Central memory CD8-positive, alpha-beta T cell (primary cell): Measurements from ENCODE around the gene CER1.

Source experiments
- ATAC-seq: fragments of 150-1000 bp; cut with Tn5 transposase; replicated peaks from 2 replicates; pipeline ENCODE4 v1.10.0; 2022; ENCODE audit warnings: mild to moderate bottlenecking, moderate FRiP score, moderate number of reproducible peaks; ENCODE audit not compliant: poor library complexity, severe bottlenecking; ENCODE audit errors: extremely low read depth
- DNase-seq, 2 donors: peaks; one replicate each; pipeline ENCODE4 v3.0.0; 2021; ENCODE audit warnings: low spot score in 2 of 2
- H3K27ac Mint-ChIP-seq: one replicate; pipeline ENCODE4 v1.8.0; 2022; ENCODE audit warnings: low read depth, mild to moderate bottlenecking, moderate library complexity, mixed read lengths
- H3K27me3 Mint-ChIP-seq: one replicate; pipeline ENCODE4 v1.8.0; 2022; ENCODE audit warnings: mixed read lengths
- H3K36me3 Mint-ChIP-seq: one replicate; pipeline ENCODE4 v1.8.0; 2022; ENCODE audit warnings: mild to moderate bottlenecking, moderate library complexity, mixed read lengths; ENCODE audit not compliant: insufficient read depth
- H3K4me1 Mint-ChIP-seq: one replicate; pipeline ENCODE4 v1.8.0; 2022; ENCODE audit warnings: mixed read lengths
- H3K4me3 Mint-ChIP-seq: one replicate; pipeline ENCODE4 v1.8.0; 2022; ENCODE audit warnings: mild to moderate bottlenecking, moderate library complexity, mixed read lengths
- H3K9me3 Mint-ChIP-seq: one replicate; pipeline ENCODE4 v1.8.0; 2022; ENCODE audit warnings: mixed read lengths

CER1 gene

DNA sequence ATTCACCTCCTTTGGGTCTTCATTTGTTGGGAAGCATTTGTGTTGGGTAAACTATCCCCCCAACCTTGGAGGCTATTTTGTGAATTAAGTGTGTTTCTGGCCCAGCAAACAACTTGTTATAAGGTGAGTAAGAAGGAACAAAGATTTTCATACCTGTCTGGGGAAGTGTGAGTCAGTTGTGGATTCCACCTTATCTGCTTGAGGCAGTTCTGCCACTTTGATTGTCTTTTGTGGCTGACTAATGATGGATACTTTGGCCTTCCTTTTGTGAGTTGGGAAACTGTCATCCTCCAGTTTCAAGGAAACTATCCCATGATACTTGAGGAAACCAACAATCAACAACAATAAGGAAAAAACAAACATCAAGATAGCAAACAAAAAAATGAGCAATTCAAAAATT lies 24.6 kb upstream of the CER1 start:
- DNase-seq (no peak), ATAC-seq (no peak)
- Mint-ChIP-seq H3K27me3 (peaks cover 52% of the 10 kb centered on the region), H3K4me1 (no peaks in the 10 kb centered on the region), H3K27ac (no peak overlapping the region), H3K9me3 (peaks cover 6% of the 10 kb centered on the region), H3K36me3 (no peaks in the 10 kb centered on the region), H3K4me3 (no peak overlapping the region)

DNA sequence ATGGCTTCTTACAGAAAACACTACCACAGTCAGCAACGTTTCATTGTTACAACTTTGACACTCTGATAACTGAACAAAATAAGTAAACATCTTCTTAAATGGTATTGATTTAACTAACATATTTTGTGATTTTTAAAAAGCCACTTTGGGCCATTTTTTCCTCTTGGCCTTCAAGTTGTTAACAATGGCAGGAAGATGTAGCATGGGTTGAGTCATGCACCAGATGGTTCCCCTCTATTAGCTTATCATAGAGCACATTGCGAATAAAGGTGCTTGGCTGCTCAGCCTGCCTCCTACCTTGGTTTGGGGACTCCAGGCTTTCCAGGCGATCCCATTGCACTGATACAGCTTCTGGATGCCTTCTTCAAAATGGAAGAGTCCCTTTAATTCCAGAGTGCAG lies 24.1 kb upstream of the CER1 start:
- H3K27ac Mint-ChIP-seq: no peak overlapping the region
- H3K4me3 Mint-ChIP-seq: no peak overlapping the region
- ATAC-seq (no peak), DNase-seq (no peak)
- no peaks in the 10 kb centered on the region for H3K4me1 Mint-ChIP-seq
- peaks cover 6% of the 10 kb centered on the region for H3K9me3 Mint-ChIP-seq
- no peaks in the 10 kb centered on the region for H3K36me3 Mint-ChIP-seq
- H3K27me3 Mint-ChIP-seq: peaks cover 52% of the 10 kb centered on the region

DNA sequence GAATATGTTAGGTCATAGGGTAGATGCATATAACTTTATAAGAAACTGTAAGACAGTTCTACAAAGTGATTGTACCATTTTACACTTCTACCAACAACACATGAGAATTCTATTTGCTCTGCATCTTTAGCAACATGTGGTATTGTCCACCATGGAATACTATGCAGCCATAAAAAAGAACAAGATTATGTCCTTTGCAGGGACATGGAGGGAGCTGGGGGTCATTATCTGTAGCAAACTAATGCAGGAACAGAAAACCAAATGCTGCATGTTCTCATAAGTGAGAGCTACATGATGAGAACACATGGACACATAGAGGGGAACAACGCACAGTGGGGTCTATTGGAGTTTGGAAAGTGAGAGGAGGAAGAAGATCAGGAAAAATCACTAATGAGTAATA lies 22.2 kb upstream of the CER1 start:
- Mint-ChIP-seq H3K27ac (no peak overlapping the region), H3K27me3 (peaks cover 45% of the 10 kb centered on the region), H3K4me3 (no peak overlapping the region), H3K36me3 (no peaks in the 10 kb centered on the region), H3K4me1 (no peaks in the 10 kb centered on the region), H3K9me3 (peaks cover 6% of the 10 kb centered on the region)
- DNase-seq: no peak
- no peak for ATAC-seq

DNA sequence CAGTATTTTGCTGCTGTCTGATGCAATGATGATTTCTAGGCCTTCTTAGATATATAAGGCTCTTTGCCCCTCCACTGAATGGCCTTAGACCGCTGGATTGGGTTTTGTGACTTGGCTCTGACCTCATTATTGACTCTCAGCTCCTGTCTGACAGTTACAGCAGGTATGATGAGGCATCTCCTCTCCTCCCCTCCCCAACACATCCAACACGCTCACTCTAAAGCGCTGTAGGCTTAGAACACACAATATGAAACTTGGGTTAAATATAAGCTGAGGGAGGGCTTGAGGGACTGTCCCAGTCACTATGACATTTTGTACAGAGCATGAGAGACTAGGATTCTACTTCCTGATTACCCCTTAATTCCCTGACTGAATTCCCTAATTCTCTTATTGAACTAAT lies 18.8 kb upstream of the CER1 start:
- no peak for DNase-seq
- H3K9me3 Mint-ChIP-seq: peaks cover 6% of the 10 kb centered on the region
- H3K36me3 Mint-ChIP-seq: no peaks in the 10 kb centered on the region
- no peak overlapping the region for H3K4me3 Mint-ChIP-seq
- no peaks in the 10 kb centered on the region for H3K4me1 Mint-ChIP-seq
- H3K27ac Mint-ChIP-seq: no peak overlapping the region
- H3K27me3 Mint-ChIP-seq: peaks cover 42% of the 10 kb centered on the region
- ATAC-seq: no peak

DNA sequence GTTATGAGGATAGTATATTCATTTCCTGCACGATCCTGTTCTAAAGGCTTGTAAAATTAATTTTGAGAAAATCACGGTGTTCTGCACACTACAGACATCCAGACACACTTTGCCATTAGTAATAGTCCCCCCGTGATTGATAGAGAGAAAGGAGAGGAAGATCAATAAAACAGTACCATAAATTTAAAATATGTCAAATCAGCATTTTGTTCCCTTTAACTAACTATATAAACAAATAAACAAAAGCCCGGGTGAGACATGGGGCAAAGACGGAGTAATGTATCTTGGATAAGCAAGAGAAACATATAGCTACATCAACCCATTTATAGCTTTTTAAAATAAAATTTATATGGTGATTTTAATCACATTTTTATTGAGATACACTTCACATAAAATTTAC lies 10.6 kb upstream of the CER1 start:
- H3K27me3 Mint-ChIP-seq: peaks cover 40% of the 10 kb centered on the region
- no peak for DNase-seq
- no peaks in the 10 kb centered on the region for H3K9me3 Mint-ChIP-seq
- H3K4me3 Mint-ChIP-seq: no peak overlapping the region
- H3K36me3 Mint-ChIP-seq: no peaks in the 10 kb centered on the region
- H3K27ac Mint-ChIP-seq: no peak overlapping the region
- ATAC-seq: no peak
- no peaks in the 10 kb centered on the region for H3K4me1 Mint-ChIP-seq

DNA sequence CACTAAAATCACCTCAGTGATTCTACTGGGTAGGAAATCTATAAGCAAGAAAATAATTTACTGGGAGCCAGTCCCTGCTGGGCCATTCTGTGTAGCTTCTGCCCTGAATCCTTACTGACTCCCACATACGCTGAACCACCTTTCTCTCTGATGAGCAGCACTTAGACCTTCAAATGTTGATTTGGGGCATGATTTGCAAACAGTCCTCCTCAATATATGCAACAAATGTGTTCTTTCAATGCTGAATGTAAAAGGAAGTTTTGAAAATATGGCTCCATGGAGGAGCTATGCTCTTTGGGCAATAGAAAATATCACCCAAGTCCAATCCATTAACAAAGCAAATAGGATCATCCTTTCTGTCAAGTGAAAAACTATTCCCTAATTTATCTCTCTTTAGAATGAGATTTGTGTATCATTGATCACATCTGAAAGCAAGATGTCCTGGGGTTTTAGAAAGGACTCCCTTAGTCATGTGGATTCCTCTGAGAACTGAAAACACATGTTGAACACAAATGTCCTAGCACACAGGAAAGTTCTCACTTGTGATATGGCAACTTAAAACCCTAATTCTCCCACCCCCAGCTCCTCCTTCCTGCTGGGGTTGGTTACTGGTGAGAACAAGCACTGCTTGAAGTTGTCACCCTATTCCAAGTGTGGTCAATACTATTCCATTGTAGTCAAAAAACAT lies 8.9 kb upstream of the CER1 start:
- no peak for DNase-seq
- Mint-ChIP-seq H3K9me3 (no peaks in the 10 kb centered on the region), H3K36me3 (no peaks in the 10 kb centered on the region), H3K4me3 (no peak overlapping the region), H3K27me3 (peaks cover 28% of the 10 kb centered on the region), H3K27ac (no peak overlapping the region), H3K4me1 (no peaks in the 10 kb centered on the region)
- ATAC-seq: no peak

DNA sequence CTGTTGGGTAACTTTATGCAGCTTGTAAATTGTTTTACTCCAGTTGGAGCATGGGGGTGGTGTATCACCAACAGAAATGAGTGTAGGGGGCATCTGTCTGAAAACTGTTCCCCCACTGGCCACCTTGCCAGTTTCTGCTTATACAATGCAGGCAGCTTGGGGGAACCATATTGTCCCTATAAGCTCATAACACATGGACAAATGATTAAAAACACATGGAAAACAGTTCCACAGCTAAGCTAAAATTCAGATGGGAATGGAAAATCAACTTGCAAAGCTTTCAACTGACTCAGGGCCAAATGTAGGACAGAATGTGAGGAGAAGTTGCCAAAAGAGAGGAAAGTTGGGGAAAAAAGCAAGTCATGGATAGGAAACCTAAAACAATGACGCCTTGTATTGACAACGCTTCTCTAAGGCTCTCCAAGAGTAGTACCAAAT lies 7.9 kb upstream of the CER1 start:
- no peak for DNase-seq
- Mint-ChIP-seq H3K4me3 (no peak overlapping the region), H3K9me3 (no peaks in the 10 kb centered on the region), H3K27me3 (peaks cover 23% of the 10 kb centered on the region), H3K27ac (no peak overlapping the region), H3K36me3 (no peaks in the 10 kb centered on the region), H3K4me1 (no peaks in the 10 kb centered on the region)
- no peak for ATAC-seq

DNA sequence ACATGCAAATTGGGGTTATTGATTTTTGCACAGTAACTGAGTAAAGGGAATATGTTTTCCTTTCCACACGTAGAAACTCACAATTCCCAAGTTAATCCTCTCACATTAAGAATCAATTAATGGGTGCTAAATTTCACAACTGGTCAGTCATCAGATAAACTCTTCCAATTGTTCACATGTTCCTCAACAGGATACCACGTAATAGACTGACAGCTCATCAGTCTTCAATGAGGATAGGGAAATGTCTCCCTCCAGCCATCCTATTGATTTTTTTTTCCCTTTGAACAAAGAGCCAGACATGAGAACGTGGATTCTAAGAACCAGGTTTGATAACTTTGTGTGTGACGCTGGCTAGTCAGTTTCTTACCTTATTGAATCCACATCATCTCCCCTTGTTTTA lies 768 bp upstream of the CER1 start:
- H3K27me3 Mint-ChIP-seq: peaks cover 40% of the 10 kb centered on the region
- H3K27ac Mint-ChIP-seq: no peak overlapping the region
- H3K4me1 Mint-ChIP-seq: no peaks in the 10 kb centered on the region
- ATAC-seq (no peak), DNase-seq (no peak)
- H3K36me3 Mint-ChIP-seq: no peaks in the 10 kb centered on the region
- no peaks in the 10 kb centered on the region for H3K9me3 Mint-ChIP-seq
- no peak overlapping the region for H3K4me3 Mint-ChIP-seq

DNA sequence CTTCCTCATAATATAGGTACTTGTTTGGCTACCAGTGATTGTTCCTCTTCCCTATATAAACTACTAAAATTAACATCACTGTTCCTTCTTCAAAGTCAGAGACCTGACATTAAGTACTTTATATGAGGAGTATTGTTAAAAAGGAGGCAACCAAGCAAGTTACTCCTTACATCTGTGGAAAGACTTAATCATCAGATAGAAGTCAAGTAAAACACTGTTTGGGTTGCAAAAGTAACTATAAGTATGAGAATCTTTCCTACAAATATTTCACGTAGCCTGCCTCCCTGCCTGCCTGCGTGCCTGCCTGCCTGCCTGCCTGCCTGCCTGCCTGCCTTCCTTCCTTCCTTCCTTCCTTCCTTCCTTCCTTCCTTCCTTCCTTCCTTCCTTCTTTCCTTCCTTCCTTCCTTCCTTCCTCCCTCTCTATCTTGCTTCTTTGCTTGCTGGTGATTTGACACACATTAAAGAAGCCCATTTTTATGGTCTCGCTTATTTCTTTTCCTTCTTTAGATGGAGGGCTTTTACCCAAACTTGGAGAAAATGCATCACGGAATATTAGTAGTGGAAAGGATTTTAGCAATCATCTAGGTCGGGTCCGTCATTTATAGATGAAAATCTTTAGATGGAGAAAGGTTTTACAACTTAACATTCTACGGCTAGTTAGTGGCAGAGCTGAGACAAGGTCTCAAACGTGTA lies 3.2 kb downstream of the CER1 start:
- Mint-ChIP-seq H3K9me3 (no peaks in the 10 kb centered on the region), H3K4me3 (no peak overlapping the region), H3K27ac (no peak overlapping the region), H3K4me1 (no peaks in the 10 kb centered on the region), H3K27me3 (peaks cover 47% of the 10 kb centered on the region), H3K36me3 (no peaks in the 10 kb centered on the region)
- ATAC-seq (no peak), DNase-seq (no peak)

DNA sequence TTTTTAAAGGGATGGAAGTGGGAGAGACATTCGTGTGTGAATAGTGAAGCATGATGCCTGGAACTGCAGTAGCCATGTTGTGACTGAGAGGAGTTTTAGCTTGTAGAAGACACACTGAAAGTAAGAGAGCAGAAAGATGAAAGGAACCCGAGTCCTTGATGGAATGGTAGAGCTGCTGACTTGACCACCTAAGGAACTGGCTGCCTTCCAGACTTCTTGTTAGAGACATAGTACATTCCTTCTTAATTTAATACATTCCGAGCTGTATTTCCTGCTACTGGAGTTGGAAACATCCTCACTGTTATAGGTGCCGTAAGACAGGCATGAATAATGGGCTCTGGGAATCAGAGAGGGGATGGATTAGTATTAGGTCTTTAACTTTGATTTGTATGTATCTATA lies 7.4 kb downstream of the CER1 start:
- Mint-ChIP-seq H3K9me3 (no peaks in the 10 kb centered on the region), H3K27ac (no peak overlapping the region), H3K4me3 (no peak overlapping the region), H3K27me3 (peaks cover 64% of the 10 kb centered on the region), H3K4me1 (no peaks in the 10 kb centered on the region), H3K36me3 (peaks cover 3% of the 10 kb centered on the region)
- DNase-seq: no peak
- ATAC-seq: no peak

DNA sequence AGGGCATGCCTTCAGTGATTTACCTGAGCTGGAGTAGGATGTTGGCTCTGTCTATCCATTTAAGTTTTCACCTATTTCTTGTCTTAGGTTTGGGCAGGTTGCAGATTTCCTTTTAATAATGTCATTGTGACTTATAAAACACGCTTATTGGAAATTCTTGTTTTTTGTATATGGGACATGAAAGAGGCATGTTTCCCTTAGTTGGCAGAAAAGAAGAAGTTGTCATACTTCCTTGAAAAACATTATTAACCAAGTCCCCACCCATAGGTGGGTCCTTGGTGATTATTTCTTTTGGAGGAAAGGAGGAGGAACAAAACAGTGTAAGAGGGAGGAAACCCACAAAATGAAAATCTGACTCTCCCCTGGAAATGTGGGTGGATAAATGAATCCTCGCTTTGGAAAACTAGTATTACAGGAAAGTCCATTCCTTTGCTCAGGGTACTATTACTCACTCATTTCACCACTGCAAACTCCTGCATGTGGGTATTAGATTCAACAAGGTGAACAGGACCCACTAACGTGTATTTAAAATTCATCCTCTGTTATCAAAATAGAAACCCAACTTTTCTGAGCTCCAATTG lies 9.3 kb downstream of the CER1 start:
- ATAC-seq: no peak
- Mint-ChIP-seq H3K27me3 (peaks cover 75% of the 10 kb centered on the region), H3K9me3 (no peaks in the 10 kb centered on the region), H3K4me1 (no peaks in the 10 kb centered on the region), H3K27ac (no peak overlapping the region), H3K36me3 (peaks cover 3% of the 10 kb centered on the region), H3K4me3 (no peak overlapping the region)
- no peak for DNase-seq

DNA sequence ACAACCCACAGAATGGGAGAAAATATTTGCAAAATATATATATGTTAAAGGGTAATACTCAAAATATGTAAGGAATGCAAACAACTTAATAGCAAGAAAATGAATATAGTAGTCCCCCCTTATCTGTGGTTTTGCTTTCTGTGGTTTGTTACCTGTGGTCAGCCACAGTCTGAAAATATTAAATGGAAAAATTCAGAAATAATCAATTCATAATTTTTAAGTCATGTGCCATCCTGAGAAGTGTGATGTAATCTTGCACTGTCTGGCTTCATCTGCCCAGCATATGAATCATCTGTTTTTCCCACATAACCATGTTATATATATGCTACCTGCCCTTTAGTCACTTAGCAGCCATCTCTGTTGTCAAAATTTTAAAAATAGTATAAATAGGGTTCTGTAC lies 11.7 kb downstream of the CER1 start:
- peaks cover 97% of the 10 kb centered on the region for H3K27me3 Mint-ChIP-seq
- H3K4me3 Mint-ChIP-seq: no peak overlapping the region
- peaks cover 3% of the 10 kb centered on the region for H3K36me3 Mint-ChIP-seq
- peaks cover 8% of the 10 kb centered on the region for H3K9me3 Mint-ChIP-seq
- H3K27ac Mint-ChIP-seq: no peak overlapping the region
- DNase-seq (no peak), ATAC-seq (no peak)
- no peaks in the 10 kb centered on the region for H3K4me1 Mint-ChIP-seq

DNA sequence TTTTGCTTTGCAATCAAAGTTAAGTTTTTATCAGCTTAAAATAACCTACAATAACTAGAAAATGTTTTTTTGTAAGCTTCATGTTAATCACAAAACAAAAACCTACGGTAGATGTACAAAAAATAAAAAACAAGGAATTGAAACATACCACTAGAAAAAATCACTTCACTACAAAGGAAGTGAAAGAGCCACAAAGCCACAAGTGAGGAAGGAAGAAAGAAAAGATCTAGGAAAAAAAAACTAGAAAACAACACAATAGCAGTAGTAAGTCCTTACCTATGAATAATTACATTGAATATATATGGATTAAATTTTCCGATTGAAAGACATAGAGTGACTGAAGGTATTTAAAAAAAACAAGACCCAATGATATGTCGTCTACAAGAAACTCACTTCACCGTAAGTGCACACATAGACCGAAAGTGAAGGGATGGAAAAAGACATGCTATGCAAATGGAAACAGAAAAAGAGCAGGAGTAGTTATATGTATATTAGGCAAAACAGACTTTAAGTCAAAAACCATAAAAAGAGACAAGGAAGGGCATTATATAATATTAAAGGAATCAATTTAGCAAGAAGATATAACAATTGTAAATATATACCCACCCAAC lies 15.9 kb downstream of the CER1 start:
- Mint-ChIP-seq H3K36me3 (peaks cover 3% of the 10 kb centered on the region), H3K9me3 (peaks cover 18% of the 10 kb centered on the region), H3K27me3 (peaks cover 55% of the 10 kb centered on the region), H3K4me1 (no peaks in the 10 kb centered on the region), H3K27ac (no peak overlapping the region), H3K4me3 (no peak overlapping the region)
- DNase-seq: no peak
- no peak for ATAC-seq
